Effector memory CD4-positive, alpha-beta T cell (primary cell): ENCODE measurements around the gene GXYLT1.

Experiments
- DNase-seq, 3 donors: peaks; one replicate each; pipeline ENCODE4 v3.0.0-alpha.2; 2020
- H3K27ac ChIP-seq: 2 replicates; pipeline ENCODE4 v1.7.0; 2013; ENCODE audit warnings: mild to moderate bottlenecking, low read length, moderate library complexity; ENCODE audit not compliant: insufficient read depth, poor library complexity, severe bottlenecking
- H3K27me3 ChIP-seq: replicated peaks from 2 replicates; pipeline ENCODE4 v1.7.0; 2013; ENCODE audit warnings: mild to moderate bottlenecking, low read length; ENCODE audit not compliant: insufficient read depth, control insufficient read depth, poor library complexity, severe bottlenecking
- H3K36me3 ChIP-seq: 2 replicates; pipeline ENCODE4 v1.7.0; 2013; ENCODE audit warnings: mild to moderate bottlenecking, low read length, moderate library complexity; ENCODE audit not compliant: control insufficient read depth, insufficient read depth
- H3K4me1 ChIP-seq: 2 replicates; pipeline ENCODE4 v1.7.0; 2013; ENCODE audit warnings: low read length, mild to moderate bottlenecking; ENCODE audit not compliant: control insufficient read depth, insufficient read depth, poor library complexity, severe bottlenecking
- H3K4me3 ChIP-seq: 2 replicates; pipeline ENCODE4 v1.7.0; 2013; ENCODE audit warnings: low read length, low read depth, mild to moderate bottlenecking; ENCODE audit not compliant: insufficient read depth, poor library complexity, severe bottlenecking
- H3K9me3 ChIP-seq: 2 replicates; pipeline ENCODE4 v1.7.0; 2013; ENCODE audit warnings: mild to moderate bottlenecking, low read length, moderate library complexity; ENCODE audit not compliant: control insufficient read depth

Gene GXYLT1

GRCh38 chr12:42145552-42146215, 1.0 kb upstream of the GXYLT1 start:
- Histone ChIP-seq H3K27ac (peak overlapping the region; percentile 53), H3K36me3 (no peaks in the 10 kb centered on the region), H3K9me3 (no peaks in the 10 kb centered on the region), H3K27me3 (no peaks in the 10 kb centered on the region), H3K4me3 (peak overlapping the region; percentile 87), H3K4me1 (peaks cover 15% of the 10 kb centered on the region)
- no peak for DNase-seq

- Histone ChIP-seq H3K9me3 (no peaks in the 10 kb centered on the region), H3K36me3 (no peaks in the 10 kb centered on the region), H3K4me3 (peak overlapping the region; percentile 87), H3K27me3 (no peaks in the 10 kb centered on the region), H3K27ac (peak overlapping the region; percentile 53), H3K4me1 (peaks cover 15% of the 10 kb centered on the region)
- DNase-seq, result no peak
These were observed 499 bp upstream of the GXYLT1 start for GRCh38 chr12:42145197-42145549.

GRCh38 chr12:42144158-42144407, 591 bp downstream of the GXYLT1 start:
- Histone ChIP-seq H3K36me3 (no peaks in the 10 kb centered on the region), H3K4me1 (peaks cover 15% of the 10 kb centered on the region), H3K27me3 (no peaks in the 10 kb centered on the region), H3K9me3 (no peaks in the 10 kb centered on the region), H3K4me3 (peak overlapping the region; percentile 87), H3K27ac (peak overlapping the region; percentile 53)
- no peak for DNase-seq

GRCh38 chr12:42143452-42144157, 1.1 kb downstream of the GXYLT1 start:
- Histone ChIP-seq H3K9me3 (no peaks in the 10 kb centered on the region), H3K4me3 (peak overlapping the region; percentile 87), H3K27ac (peak overlapping the region; percentile 53), H3K4me1 (peaks cover 15% of the 10 kb centered on the region), H3K36me3 (no peaks in the 10 kb centered on the region), H3K27me3 (no peaks in the 10 kb centered on the region)
- DNase-seq, result no peak

GRCh38 chr12:42141981-42142606, 2.6 kb downstream of the GXYLT1 start:
- Histone ChIP-seq H3K27me3 (no peaks in the 10 kb centered on the region), H3K36me3 (no peaks in the 10 kb centered on the region), H3K4me1 (peaks cover 15% of the 10 kb centered on the region), H3K9me3 (no peaks in the 10 kb centered on the region), H3K27ac (no peak overlapping the region), H3K4me3 (no peak overlapping the region)
- no peak for DNase-seq

GRCh38 chr12:42140901-42141300, 3.8 kb downstream of the GXYLT1 start:
- H3K9me3 ChIP-seq, result no peaks in the 10 kb centered on the region
- no peak overlapping the region for H3K27ac ChIP-seq
- no peaks in the 10 kb centered on the region for H3K36me3 ChIP-seq
- DNase-seq, result no peak
- peaks cover 15% of the 10 kb centered on the region for H3K4me1 ChIP-seq
- H3K27me3 ChIP-seq, result no peaks in the 10 kb centered on the region
- H3K4me3 ChIP-seq, result no peak overlapping the region

- no peaks in the 10 kb centered on the region for H3K36me3 ChIP-seq
- no peak overlapping the region for H3K27ac ChIP-seq
- no peaks in the 10 kb centered on the region for H3K9me3 ChIP-seq
- no peak overlapping the region for H3K4me3 ChIP-seq
- no peak for DNase-seq
- H3K4me1 ChIP-seq, result no peaks in the 10 kb centered on the region
- no peaks in the 10 kb centered on the region for H3K27me3 ChIP-seq
These were observed 9.3 kb downstream of the GXYLT1 start for GRCh38 chr12:42135259-42135814.

- Histone ChIP-seq H3K9me3 (no peaks in the 10 kb centered on the region), H3K36me3 (no peaks in the 10 kb centered on the region), H3K27ac (no peak overlapping the region), H3K27me3 (no peaks in the 10 kb centered on the region), H3K4me1 (no peaks in the 10 kb centered on the region), H3K4me3 (no peak overlapping the region)
- no peak for DNase-seq
These were observed 13.8 kb downstream of the GXYLT1 start for GRCh38 chr12:42130672-42131402.

- no peaks in the 10 kb centered on the region for H3K9me3 ChIP-seq
- DNase-seq, result no peak
- H3K4me3 ChIP-seq, result no peak overlapping the region
- no peaks in the 10 kb centered on the region for H3K4me1 ChIP-seq
- H3K27ac ChIP-seq, result no peak overlapping the region
- no peaks in the 10 kb centered on the region for H3K36me3 ChIP-seq
- H3K27me3 ChIP-seq, result no peaks in the 10 kb centered on the region
These were observed 15.0 kb downstream of the GXYLT1 start for GRCh38 chr12:42129595-42130204.
